HL-60 (cell line): Measurements from ENCODE around the gene TRIM47.

Experiments
- TF ChIP-seq, protein P1 (sequence below): IDR thresholded peaks from one replicate; pipeline ENCODE4 v1.5.1; 2011; ENCODE audit warnings: low read length, control low read depth, inconsistent platforms; ENCODE audit not compliant: insufficient read depth
- TF ChIP-seq, protein P2 (sequence below): IDR thresholded peaks from 2 replicates; pipeline ENCODE4 v1.6.1; 2012; ENCODE audit warnings: low read depth; ENCODE audit not compliant: insufficient replicate concordance

DNA sequence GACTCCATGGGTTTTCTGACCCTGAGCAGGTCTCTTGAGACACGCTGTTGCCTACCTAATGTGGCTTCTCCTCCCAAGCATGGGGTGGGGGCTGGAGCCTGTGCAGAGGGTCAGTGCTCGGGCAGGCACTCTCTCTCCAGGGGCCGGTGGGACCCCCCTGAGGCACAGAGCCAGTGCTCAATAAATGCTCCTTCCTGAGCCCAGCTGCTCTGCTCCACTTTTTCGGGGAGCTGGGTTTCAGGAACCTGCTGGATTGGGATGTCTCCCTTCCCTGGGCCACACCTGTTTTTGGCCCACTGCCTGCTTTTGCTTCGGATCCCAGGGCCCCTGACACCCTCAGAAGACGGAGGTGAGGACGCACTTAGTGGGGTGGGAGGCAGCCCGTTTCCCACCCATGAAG is 19.7 kb upstream of the TRIM47 start:
- TF ChIP-seq, protein P1, sequence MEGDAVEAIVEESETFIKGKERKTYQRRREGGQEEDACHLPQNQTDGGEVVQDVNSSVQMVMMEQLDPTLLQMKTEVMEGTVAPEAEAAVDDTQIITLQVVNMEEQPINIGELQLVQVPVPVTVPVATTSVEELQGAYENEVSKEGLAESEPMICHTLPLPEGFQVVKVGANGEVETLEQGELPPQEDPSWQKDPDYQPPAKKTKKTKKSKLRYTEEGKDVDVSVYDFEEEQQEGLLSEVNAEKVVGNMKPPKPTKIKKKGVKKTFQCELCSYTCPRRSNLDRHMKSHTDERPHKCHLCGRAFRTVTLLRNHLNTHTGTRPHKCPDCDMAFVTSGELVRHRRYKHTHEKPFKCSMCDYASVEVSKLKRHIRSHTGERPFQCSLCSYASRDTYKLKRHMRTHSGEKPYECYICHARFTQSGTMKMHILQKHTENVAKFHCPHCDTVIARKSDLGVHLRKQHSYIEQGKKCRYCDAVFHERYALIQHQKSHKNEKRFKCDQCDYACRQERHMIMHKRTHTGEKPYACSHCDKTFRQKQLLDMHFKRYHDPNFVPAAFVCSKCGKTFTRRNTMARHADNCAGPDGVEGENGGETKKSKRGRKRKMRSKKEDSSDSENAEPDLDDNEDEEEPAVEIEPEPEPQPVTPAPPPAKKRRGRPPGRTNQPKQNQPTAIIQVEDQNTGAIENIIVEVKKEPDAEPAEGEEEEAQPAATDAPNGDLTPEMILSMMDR: no peak
- TF ChIP-seq, protein P2, sequence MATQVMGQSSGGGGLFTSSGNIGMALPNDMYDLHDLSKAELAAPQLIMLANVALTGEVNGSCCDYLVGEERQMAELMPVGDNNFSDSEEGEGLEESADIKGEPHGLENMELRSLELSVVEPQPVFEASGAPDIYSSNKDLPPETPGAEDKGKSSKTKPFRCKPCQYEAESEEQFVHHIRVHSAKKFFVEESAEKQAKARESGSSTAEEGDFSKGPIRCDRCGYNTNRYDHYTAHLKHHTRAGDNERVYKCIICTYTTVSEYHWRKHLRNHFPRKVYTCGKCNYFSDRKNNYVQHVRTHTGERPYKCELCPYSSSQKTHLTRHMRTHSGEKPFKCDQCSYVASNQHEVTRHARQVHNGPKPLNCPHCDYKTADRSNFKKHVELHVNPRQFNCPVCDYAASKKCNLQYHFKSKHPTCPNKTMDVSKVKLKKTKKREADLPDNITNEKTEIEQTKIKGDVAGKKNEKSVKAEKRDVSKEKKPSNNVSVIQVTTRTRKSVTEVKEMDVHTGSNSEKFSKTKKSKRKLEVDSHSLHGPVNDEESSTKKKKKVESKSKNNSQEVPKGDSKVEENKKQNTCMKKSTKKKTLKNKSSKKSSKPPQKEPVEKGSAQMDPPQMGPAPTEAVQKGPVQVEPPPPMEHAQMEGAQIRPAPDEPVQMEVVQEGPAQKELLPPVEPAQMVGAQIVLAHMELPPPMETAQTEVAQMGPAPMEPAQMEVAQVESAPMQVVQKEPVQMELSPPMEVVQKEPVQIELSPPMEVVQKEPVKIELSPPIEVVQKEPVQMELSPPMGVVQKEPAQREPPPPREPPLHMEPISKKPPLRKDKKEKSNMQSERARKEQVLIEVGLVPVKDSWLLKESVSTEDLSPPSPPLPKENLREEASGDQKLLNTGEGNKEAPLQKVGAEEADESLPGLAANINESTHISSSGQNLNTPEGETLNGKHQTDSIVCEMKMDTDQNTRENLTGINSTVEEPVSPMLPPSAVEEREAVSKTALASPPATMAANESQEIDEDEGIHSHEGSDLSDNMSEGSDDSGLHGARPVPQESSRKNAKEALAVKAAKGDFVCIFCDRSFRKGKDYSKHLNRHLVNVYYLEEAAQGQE: no peak
